ENCODE results near the gene HMCN1. TPM values are rescaled to one million over a fixed set of nuclear protein-coding genes. Genes with fewer than 3 reads are reported as not detected.
A peak's percentile ranks its signal among the peaks of the same experiment; 100 is the strongest.
"Not testable (repeated sequence)": the region's sequence is repeated elsewhere in the genome, so short reads cannot be mapped to it uniquely, and the experiment has no call there.

Gene HMCN1
- total and polyA plus RNA-seq, 4 donors: 1.5 to 6.8 (median 3.5) TPM

DNA sequence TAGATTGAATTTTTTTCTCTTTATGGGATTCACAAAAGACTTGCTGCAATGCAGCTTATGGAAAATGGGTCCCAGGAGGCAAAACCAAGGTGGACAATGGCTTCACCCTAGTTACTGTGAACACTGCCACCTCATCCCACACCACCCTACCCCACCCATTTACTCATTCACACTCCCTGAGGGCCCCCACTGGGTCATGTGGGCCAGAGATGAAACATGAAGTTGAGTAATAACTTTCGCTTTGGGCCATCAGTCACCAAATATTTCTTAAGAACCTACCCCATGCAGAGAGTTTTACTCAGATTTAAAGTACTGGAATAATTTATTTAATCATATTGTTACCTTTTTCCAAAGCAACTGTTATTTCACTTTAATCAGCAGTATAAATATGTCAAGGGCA lies 449.0 kb downstream of the HMCN1 start:
- H3K27ac ChIP-seq (ENCODE audit: low read depth in 1 of 2, low read length in 2 of 2): no peak overlapping the region

DNA sequence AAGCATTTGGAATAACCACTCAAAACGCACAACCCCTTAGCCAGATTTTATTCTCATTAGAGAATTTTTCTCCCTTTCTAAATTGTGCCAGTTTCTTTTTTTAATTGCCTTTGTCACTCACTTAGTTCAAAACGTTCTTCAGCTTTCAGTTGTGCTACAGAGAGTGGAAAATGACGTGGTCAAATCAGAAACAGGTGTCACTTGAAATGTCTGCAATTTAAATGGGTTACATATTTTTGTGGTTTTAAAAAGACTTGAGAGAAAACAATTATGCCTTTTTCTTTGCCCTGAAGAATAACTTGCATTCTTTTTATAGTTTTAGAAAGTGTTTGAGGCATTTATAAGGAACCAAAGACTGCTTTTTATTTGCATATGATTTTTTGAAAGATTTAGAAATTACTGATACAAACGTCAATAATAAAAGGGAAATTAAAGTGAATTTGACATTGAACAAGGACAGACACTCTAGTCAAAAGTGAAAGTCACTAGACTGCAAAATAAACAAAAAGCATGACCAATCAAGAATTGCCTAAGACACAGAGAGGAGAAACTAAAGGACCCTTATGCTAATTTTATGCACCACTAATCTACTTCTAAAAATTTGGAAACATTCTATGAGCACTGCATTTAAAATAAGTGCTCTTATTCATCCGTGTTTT lies 449.9 kb downstream of the HMCN1 start:
- WGBS: 35% methylated on average over 5 of the region's 5 CpGs
- Histone ChIP-seq H3K4me1 (ENCODE audit: control insufficient read depth in 4 of 4, insufficient read depth in 4 of 4, low read length in 3 of 4) (no peaks in the 10 kb centered on the region), H3K36me3 (ENCODE audit: control insufficient read depth in 4 of 4, insufficient read depth in 3 of 4, low read depth in 1 of 4, low read length in 3 of 4) (no peaks in the 10 kb centered on the region), H3K4me3 (ENCODE audit: low read depth in 1 of 3, low read length in 3 of 3) (no peak overlapping the region), H3K9me3 (ENCODE audit: control insufficient read depth in 4 of 4, low read length in 3 of 4) (no peaks in the 10 kb centered on the region), H3K9ac (ENCODE audit: low read depth in 1 of 2, low read length in 2 of 2) (no peak overlapping the region), H3K27ac (ENCODE audit: low read depth in 1 of 2, low read length in 2 of 2) (peak overlapping the region in 1 of 2 donors; percentile 14), H3K27me3 (ENCODE audit: control insufficient read depth in 4 of 4, insufficient read depth in 4 of 4, low read length in 3 of 4) (no peaks in the 10 kb centered on the region)
- DNase-seq (ENCODE audit: low spot score): no peak
- no peak for TF ChIP-seq YY1 (IDR thresholded peaks at IDR 0.05)
- no peak for TF ChIP-seq TAF1 (conservative IDR thresholded peaks at IDR 0.05)
- TF ChIP-seq JUND (IDR thresholded peaks at IDR 0.05): no peak
- TF ChIP-seq RXRA (IDR thresholded peaks at IDR 0.05): no peak
- TF ChIP-seq NR2F2 (IDR thresholded peaks at IDR 0.05): no peak
- TF ChIP-seq, protein P1, sequence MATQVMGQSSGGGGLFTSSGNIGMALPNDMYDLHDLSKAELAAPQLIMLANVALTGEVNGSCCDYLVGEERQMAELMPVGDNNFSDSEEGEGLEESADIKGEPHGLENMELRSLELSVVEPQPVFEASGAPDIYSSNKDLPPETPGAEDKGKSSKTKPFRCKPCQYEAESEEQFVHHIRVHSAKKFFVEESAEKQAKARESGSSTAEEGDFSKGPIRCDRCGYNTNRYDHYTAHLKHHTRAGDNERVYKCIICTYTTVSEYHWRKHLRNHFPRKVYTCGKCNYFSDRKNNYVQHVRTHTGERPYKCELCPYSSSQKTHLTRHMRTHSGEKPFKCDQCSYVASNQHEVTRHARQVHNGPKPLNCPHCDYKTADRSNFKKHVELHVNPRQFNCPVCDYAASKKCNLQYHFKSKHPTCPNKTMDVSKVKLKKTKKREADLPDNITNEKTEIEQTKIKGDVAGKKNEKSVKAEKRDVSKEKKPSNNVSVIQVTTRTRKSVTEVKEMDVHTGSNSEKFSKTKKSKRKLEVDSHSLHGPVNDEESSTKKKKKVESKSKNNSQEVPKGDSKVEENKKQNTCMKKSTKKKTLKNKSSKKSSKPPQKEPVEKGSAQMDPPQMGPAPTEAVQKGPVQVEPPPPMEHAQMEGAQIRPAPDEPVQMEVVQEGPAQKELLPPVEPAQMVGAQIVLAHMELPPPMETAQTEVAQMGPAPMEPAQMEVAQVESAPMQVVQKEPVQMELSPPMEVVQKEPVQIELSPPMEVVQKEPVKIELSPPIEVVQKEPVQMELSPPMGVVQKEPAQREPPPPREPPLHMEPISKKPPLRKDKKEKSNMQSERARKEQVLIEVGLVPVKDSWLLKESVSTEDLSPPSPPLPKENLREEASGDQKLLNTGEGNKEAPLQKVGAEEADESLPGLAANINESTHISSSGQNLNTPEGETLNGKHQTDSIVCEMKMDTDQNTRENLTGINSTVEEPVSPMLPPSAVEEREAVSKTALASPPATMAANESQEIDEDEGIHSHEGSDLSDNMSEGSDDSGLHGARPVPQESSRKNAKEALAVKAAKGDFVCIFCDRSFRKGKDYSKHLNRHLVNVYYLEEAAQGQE (IDR thresholded peaks at IDR 0.05): no peak

More for the DNA sequence above, 449.0 kb downstream of the HMCN1 start:
- TF ChIP-seq FOXA2 (IDR thresholded peaks at IDR 0.05): no peak
- TF ChIP-seq, protein P2, sequence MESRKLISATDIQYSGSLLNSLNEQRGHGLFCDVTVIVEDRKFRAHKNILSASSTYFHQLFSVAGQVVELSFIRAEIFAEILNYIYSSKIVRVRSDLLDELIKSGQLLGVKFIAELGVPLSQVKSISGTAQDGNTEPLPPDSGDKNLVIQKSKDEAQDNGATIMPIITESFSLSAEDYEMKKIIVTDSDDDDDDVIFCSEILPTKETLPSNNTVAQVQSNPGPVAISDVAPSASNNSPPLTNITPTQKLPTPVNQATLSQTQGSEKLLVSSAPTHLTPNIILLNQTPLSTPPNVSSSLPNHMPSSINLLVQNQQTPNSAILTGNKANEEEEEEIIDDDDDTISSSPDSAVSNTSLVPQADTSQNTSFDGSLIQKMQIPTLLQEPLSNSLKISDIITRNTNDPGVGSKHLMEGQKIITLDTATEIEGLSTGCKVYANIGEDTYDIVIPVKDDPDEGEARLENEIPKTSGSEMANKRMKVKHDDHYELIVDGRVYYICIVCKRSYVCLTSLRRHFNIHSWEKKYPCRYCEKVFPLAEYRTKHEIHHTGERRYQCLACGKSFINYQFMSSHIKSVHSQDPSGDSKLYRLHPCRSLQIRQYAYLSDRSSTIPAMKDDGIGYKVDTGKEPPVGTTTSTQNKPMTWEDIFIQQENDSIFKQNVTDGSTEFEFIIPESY (IDR thresholded peaks at IDR 0.05): no peak
- TF ChIP-seq, protein P1 (IDR thresholded peaks at IDR 0.05): no peak
- no peak for TF ChIP-seq RAD21 (IDR thresholded peaks at IDR 0.05)
- no peak for TF ChIP-seq SP1 (IDR thresholded peaks at IDR 0.05)
- TF ChIP-seq FOXA1 (IDR thresholded peaks at IDR 0.05): no peak
- no peak for TF ChIP-seq HNF4A (conservative IDR thresholded peaks at IDR 0.05)
- TF ChIP-seq, protein P3, sequence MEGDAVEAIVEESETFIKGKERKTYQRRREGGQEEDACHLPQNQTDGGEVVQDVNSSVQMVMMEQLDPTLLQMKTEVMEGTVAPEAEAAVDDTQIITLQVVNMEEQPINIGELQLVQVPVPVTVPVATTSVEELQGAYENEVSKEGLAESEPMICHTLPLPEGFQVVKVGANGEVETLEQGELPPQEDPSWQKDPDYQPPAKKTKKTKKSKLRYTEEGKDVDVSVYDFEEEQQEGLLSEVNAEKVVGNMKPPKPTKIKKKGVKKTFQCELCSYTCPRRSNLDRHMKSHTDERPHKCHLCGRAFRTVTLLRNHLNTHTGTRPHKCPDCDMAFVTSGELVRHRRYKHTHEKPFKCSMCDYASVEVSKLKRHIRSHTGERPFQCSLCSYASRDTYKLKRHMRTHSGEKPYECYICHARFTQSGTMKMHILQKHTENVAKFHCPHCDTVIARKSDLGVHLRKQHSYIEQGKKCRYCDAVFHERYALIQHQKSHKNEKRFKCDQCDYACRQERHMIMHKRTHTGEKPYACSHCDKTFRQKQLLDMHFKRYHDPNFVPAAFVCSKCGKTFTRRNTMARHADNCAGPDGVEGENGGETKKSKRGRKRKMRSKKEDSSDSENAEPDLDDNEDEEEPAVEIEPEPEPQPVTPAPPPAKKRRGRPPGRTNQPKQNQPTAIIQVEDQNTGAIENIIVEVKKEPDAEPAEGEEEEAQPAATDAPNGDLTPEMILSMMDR (IDR thresholded peaks at IDR 0.05; ENCODE audit: low read depth, low read length, missing input control): no peak
- TF ChIP-seq, protein P4, sequence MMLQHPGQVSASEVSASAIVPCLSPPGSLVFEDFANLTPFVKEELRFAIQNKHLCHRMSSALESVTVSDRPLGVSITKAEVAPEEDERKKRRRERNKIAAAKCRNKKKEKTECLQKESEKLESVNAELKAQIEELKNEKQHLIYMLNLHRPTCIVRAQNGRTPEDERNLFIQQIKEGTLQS (IDR thresholded peaks at IDR 0.05): no peak
- no peak overlapping the region for H3K4me3 ChIP-seq (ENCODE audit: low read depth in 1 of 3, low read length in 3 of 3)
- no peak for DNase-seq (ENCODE audit: low spot score)
- WGBS: 90% methylated on average over 1 of the region's 1 CpG
- H3K4me1 ChIP-seq (ENCODE audit: control insufficient read depth in 4 of 4, insufficient read depth in 4 of 4, low read length in 3 of 4): no peaks in the 10 kb centered on the region
- no peaks in the 10 kb centered on the region for H3K36me3 ChIP-seq (ENCODE audit: control insufficient read depth in 4 of 4, insufficient read depth in 3 of 4, low read depth in 1 of 4, low read length in 3 of 4)
- no peaks in the 10 kb centered on the region for H3K27me3 ChIP-seq (ENCODE audit: control insufficient read depth in 4 of 4, insufficient read depth in 4 of 4, low read length in 3 of 4)
- H3K9ac ChIP-seq (ENCODE audit: low read depth in 1 of 2, low read length in 2 of 2): no peak overlapping the region
- H3K9me3 ChIP-seq (ENCODE audit: control insufficient read depth in 4 of 4, low read length in 3 of 4): no peaks in the 10 kb centered on the region

DNA sequence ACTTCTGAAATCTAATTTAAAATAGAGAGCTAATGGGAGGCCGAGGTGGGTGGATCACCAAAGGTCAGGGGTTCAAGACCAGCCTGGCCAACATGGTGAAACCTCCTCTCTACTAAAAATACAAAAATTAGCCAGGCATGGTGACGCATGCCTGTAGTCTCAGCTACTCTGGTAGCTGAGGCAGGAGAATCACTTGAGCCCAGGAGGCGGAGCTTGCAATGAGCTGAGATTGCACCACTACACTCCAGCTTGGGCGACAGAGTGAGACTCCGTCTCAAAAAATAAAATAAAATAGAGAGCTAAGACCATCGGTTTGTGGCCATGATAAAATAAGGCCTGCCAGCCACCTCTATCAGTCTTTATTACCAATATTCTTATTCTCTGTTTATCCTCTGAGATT lies 452.1 kb downstream of the HMCN1 start:
- not testable (repeated sequence) for H3K27me3 ChIP-seq (ENCODE audit: control insufficient read depth in 4 of 4, insufficient read depth in 4 of 4, low read length in 3 of 4); H3K9me3 ChIP-seq (ENCODE audit: control insufficient read depth in 4 of 4, low read length in 3 of 4); H3K4me3 ChIP-seq (ENCODE audit: low read depth in 1 of 3, low read length in 3 of 3); H3K36me3 ChIP-seq (ENCODE audit: control insufficient read depth in 4 of 4, insufficient read depth in 3 of 4, low read depth in 1 of 4, low read length in 3 of 4); H3K4me1 ChIP-seq (ENCODE audit: control insufficient read depth in 4 of 4, insufficient read depth in 4 of 4, low read length in 3 of 4); DNase-seq (ENCODE audit: low spot score); H3K9ac ChIP-seq (ENCODE audit: low read depth in 1 of 2, low read length in 2 of 2); H3K27ac ChIP-seq (ENCODE audit: low read depth in 1 of 2, low read length in 2 of 2)
- WGBS: 94% methylated on average over 6 of the region's 6 CpGs

Measured in liver (tissue), 9 donors.